GM18502 (cell line): ENCODE data around the gene DKK1.

Experiments
- ATAC-seq: cut with Tn5 transposase; IDR thresholded peaks from one replicate; pipeline ENCODE4 v1.9.1; 2021; ENCODE audit warnings: mild to moderate bottlenecking; ENCODE audit not compliant: unreplicated experiment, poor library complexity

The DKK1 gene

GRCh38 chr10:52313933-52314821 is at the start of gene DKK1:
TSS of gene DKK1 (plus strand) at chr10:52314281. CDS start at chr10:52314435, 154 bp downstream.
- peak; percentile 72 for ATAC-seq

DNA sequence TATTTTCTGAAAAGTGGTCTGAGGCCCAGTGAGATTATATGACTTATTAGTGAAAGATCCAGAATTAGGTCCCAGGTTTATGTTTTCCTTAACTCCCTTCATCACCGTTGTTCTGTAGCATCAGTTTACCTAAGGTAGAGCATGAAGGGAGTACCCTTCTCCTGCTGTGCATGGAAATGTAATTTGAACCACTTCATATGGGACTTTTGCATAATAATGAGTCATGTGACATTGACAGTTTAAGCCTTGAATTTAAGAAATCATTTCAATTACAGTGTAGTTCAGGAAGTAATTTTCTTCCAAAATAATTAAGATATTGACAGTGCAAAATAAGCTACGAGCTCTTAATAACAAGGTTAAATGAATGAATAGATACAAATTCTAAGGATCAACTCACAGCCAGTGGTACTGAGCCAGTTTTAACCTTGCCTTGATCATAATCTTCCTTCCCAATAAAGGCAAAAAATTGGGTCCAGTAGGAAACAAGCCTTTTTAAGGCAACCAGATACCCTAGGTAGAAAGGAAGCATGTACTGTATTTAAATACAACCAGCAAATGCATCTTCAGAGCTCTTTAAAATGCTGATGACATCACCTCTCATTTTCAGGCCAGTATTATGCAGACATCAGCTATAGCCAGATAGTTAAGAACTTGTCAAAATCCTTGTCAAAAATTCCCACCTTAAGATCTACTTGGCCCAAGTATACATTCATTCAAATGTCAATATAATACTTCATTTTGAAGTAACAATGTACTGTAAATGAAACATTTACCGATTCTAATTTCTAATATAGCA is 48.8 kb upstream of the DKK1 start:
- no peak for ATAC-seq

GRCh38 chr10:52266858-52267257 is 47.2 kb upstream of the DKK1 start:
- ATAC-seq, result no peak

DNA sequence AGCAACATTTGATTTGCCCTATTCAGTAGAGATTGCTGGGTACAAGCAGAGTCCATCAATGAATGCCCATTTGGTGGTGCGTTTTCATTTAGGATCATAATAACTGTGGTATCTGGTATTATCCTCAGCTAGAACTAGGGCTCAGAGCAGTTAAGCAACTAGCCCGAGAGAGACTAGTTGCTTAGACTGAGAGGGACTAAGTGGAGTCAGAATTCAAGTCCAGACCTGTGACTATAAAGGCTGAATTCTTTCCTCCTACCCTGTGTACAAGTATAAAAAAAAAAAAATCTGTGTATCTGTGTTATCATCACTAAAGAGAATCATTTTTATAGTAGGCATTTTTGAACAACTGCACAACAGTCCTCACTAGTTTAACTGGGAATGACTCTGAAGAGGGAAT is 45.3 kb upstream of the DKK1 start:
- no peak for ATAC-seq

- ATAC-seq, result no peak
Measured at GRCh38 chr10:52269233-52269632, 44.8 kb upstream of the DKK1 start.

DNA sequence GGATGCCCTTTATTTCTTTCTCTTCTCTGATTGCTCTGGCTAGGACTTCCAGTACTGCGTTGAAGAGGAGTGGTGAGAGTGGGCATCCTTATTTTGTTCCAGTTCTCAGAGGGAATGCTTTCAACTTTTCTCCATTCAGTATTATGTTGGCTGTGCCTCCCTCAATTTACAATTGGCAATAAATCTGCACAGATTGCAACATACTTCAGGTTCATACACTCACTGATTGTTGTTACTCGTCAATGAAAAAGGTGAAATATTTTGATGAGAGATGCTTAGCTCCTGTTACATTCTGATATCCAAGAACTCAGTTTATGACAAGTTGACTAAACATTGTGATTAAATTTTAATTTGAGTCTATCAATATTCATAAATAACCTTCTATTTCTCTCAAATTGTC is 37.9 kb upstream of the DKK1 start:
- ATAC-seq, result no peak

GRCh38 chr10:52276986-52277385 is 37.1 kb upstream of the DKK1 start:
- no peak for ATAC-seq

GRCh38 chr10:52279546-52279945 is 34.5 kb upstream of the DKK1 start:
- no peak for ATAC-seq

DNA sequence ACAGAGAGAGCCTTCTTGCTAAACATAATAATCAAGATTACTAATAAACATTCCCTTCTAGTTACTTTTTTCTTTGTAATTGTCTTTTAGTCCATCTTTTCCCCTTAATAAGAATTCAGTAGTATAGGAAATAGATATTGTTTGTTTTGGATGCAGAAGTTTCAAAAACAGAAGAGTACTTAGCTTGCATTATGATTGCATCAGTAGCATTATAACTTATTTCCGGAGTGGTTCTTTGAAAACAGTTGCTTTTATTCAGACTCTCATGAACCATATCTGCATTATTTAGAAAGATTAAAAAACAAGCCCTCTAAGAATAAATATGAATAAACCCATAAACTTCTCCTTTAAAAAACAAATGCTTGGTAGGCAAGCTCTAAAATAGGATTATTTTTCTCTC is 34.0 kb upstream of the DKK1 start:
- no peak for ATAC-seq

DNA sequence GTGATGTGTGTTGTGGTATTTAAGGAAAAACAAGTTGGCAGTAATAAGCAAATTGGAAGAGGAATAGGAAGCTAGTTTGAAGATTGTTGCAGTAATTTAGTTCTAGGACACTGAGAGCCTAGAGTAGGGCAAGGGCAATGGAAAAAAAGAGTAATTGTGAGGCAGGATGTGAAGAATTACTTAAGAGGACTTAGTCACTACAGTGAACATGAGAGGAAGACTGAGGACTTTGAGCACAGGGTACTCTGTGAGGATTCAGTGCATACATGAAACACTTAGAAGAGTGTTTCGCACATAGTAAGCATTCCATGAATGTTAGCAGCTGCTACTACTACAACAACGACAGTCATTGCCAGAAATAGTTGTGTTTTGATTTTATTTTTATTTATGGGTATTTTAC is 30.9 kb upstream of the DKK1 start:
- ATAC-seq, result no peak

DNA sequence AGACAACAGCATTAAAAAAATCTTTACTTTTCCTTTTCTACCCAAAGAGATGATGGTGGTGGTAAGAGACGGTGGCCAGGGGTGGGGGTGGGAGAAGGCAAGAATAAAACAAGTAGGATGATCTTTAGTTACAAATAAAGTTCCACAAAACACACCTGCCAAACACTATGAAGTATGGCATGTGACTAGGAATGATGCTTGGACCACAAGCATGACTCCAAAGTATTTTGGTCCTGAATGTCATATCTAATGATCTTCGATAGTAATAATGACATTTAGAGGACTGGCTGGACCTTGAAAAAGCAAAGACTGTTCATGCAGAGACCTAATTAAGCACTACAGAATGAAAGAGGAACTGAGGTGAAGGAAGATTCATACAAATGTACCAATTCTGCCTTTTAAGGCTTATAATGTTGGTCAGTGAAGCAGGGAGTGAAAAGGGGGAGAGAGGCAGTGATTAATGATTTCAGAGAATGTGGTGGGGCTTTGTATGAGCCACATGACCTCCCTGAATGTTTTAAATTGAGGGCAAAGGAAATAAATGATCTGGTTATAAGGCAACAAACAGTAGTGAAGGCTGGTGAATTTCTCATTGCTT is 29.6 kb upstream of the DKK1 start:
- no peak for ATAC-seq

GRCh38 chr10:52287866-52288265 is 26.2 kb upstream of the DKK1 start:
- ATAC-seq, result no peak

DNA sequence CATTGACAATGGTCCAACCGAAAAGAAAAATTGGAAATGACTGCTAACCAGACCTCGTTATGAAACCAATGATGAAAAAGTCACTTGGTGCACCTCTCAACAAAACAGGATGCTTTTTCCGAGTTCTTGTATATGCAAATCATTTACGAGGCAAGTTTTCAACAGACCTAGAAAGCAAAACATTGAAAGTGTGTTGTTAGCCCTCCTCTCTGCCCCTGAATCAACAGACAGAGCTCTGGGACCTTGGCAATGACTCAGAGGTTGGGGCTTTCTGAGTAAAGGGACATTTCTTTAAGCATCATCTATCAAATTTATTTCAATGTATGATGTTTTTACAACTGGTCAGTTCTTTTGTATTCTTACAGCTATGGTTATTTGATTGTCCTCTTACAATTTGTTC is 16.3 kb upstream of the DKK1 start:
- ATAC-seq, result peak; percentile 46

DNA sequence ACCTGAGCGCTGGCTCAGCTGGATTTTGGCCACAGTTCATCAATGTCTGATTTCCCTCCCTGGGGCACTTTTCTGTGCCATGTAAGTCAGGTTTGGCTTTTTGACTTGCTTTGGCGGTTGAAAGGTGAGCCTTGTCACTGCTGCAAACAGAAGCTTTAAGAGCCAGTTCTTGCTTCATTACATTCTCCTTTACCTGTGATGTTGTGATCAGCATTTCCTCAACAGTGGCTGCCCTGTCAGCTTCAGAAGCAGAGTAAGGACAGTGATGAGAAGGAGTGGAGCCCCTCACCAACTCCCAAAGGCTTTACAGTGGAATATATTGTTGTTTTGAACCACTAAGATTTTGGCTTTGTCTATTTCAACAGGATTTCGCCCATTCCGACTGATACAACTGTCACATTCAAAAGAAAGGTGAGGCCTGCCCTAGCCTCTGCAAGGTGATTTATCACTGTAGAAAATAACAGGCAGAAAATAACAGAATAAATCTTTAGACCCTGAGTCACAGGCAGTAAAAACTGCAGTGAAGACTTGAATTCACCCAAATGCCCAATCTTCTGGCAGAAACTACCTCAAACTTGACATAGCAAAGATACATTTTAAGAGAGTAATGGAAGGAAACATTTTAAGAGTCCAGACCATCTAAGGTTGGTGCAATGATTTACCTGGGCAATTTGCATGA is 13.3 kb upstream of the DKK1 start:
- ATAC-seq, result no peak

DNA sequence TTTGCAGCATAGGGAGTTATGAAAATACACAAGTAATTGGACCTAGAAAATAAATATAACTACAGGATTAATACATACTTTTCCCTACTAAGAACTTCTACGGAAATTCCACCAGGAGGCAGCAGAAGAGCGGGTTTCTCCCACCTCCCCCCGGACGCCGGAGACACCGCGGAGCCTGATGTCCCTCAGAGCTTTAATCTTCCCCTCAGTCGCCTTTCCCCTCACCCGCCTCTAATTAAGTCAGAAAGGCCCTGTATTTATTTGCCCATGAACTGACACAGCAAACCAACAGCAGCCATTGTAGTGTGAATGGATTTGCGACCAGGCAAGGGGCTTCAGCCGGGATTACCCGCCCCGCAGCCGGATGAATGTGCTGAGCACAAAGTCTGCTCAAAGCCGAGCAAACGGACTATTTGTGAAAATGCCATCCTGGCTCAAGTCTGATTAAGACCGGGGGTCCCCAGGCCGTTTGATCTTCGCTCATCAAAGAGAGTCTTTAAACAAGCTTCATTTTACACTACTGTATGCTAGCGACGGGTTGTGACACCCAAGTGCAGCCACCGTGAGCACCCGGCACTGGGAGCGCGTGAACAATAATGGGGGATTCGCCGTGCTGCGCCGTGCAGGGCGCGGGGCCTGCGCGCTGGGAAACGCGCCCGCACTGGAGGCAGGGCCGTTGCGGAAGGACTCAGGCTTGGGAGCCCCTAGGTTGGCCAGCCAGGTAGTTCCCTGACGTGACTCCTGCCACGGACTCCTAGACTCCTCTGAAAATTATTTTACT is 5.6 kb upstream of the DKK1 start:
- peak; percentile 94 for ATAC-seq

GRCh38 chr10:52312942-52313255 is 1.2 kb upstream of the DKK1 start:
- ATAC-seq, result no peak

DNA sequence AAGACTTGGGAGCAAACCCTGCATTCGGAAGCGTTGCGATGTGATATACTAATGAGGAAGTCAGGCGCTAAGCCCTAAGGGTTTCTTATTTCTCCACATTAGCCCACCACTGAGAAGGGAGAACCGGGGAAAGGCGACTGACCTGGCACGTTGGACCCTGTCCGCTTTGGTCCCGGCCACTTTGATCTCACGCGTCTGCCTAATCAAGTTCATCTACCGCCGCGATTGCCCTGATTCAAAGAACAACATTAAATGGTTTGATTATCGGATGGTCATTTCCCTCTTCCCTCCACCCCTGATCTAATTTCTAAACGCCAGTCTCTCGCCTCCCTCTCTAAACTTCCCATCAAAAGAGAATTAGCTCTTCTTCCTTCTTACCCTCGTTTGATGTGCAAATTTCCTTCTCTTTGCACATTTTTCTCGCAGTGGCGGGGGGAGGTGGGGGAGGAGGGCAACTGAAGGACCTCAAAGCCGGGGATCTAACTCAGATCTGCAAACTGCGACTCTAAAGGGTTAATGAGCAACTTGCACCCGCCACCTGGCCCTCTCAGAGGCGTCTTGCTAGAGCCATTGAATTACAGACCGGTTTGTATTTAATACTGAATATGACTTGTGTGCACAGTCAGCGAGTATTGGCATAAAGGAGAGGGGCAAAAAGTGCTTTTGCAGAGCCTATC is 687 bp upstream of the DKK1 start:
- ATAC-seq, result peak; percentile 7

GRCh38 chr10:52314822-52315552 is 906 bp downstream of the DKK1 start:
- ATAC-seq, result peak; percentile 17

- ATAC-seq, result no peak
Measured at GRCh38 chr10:52316001-52316400, 1.9 kb downstream of the DKK1 start.
